Non-pigmented ciliary epithelial cell (primary cell): ENCODE measurements around the gene MYL12B.
"Not testable (repeated sequence)": the region's sequence is repeated elsewhere in the genome, so short reads cannot be mapped to it uniquely, and the experiment has no call there.

ENCODE experiments used
- DNase-seq: peaks from one replicate; pipeline ENCODE4 v3.0.0-alpha.2; 2010; ENCODE audit warnings: low read depth

Gene MYL12B

GRCh38 chr18:3297025-3297984 lies 35.4 kb downstream of the MYL12B start:
- peak; percentile 71 for DNase-seq

GRCh38 chr18:3304832-3305231 lies 42.9 kb downstream of the MYL12B start:
- no peak for DNase-seq

- peak; percentile 98 for DNase-seq
Observed at GRCh38 chr18:3305354-3305762, 43.4 kb downstream of the MYL12B start.

- DNase-seq: peak; percentile 58
Observed at GRCh38 chr18:3305933-3306332, 44.0 kb downstream of the MYL12B start.

GRCh38 chr18:3306391-3306790 lies 44.5 kb downstream of the MYL12B start:
- no peak for DNase-seq

- DNase-seq: no peak
Observed at GRCh38 chr18:3313685-3314084, 51.8 kb downstream of the MYL12B start.

- DNase-seq: not testable (repeated sequence)
Observed at GRCh38 chr18:3315344-3315743, 53.4 kb downstream of the MYL12B start.

- DNase-seq: no peak
Observed at GRCh38 chr18:3319399-3319798, 57.5 kb downstream of the MYL12B start.

GRCh38 chr18:3319894-3320454 lies 58.0 kb downstream of the MYL12B start:
- no peak for DNase-seq

- DNase-seq: peak; percentile 93
Observed at GRCh38 chr18:3321133-3321812, 59.3 kb downstream of the MYL12B start.

GRCh38 chr18:3323900-3324299 lies 62.0 kb downstream of the MYL12B start:
- DNase-seq: no peak
